K562 (cell line): Measurements from ENCODE around the gene EIPR1. TPM values are rescaled to one million over a fixed set of nuclear protein-coding genes. Genes with fewer than 3 reads are reported as not detected.

Experiments
- ATAC-seq: fragments of 200-7000 bp; cut with Tn5 transposase; 3 replicates; pipeline ENCODE4 v1.9.1; 2020; ENCODE audit warnings: moderate library complexity
- BruUV-seq: library from RNA; stranded (reverse); fragments of 400-500 nt; replicated peaks from 2 replicates; lab custom pipeline; 2021; lab: Mats Ljungman, UMichigan
- CTCF ChIA-PET: fragments of 300-600 bp; formaldehyde crosslinking; extraction: SDS; loops from one replicate; lab custom pipeline; 2021; ENCODE audit warnings: low intra/inter-chr PET ratio; lab: Yijun Ruan, JAX
- POLR2A ChIA-PET: fragments of 300-600, 350-650 bp; sonication (Branson Sonifier 250); formaldehyde crosslinking; extraction: SDS; loops from one replicate; lab custom pipeline; 2021; ENCODE audit warnings: antibody characterized with exemption, inconsistent platforms; lab: Yijun Ruan, JAX
- DNase-seq, 4 experiments: peaks; one replicate each; pipeline versions ENCODE4 v3.0.0 to v3.0.0-alpha.2; 2011 to 2018; ENCODE audit warnings: low spot score in 3 of 4, mixed read lengths in 3 of 4; ENCODE audit errors: extremely low read depth in 1 of 4
- FAIRE-seq: peaks from 2 replicates; lab custom pipeline; 2011; peaks lifted over from hg19 to GRCh38; lab: Jason Lieb, UNC
- H2AFZ ChIP-seq: 2 replicates; pipeline ENCODE4 v1.6.0; 2011; ENCODE audit warnings: low read depth, low read length, control low read depth, inconsistent platforms
- H3K27ac ChIP-seq: fragments of 200-600 bp; 3 replicates; pipeline ENCODE4 v1.8.0; 2011; ENCODE audit warnings: low read depth, mild to moderate bottlenecking, control low read depth, inconsistent platforms, low read length, moderate library complexity, mixed read lengths; ENCODE audit errors: extremely low read depth
- H3K27me3 ChIP-seq, 2 experiments: fragments of 300-600 bp in 1 of 2; 2 replicates in 1 of 2; 3 replicates in 1 of 2; pipeline versions ENCODE4 v1.6.0 to v1.8.0; 2011; ENCODE audit warnings: inconsistent platforms in 2 of 2, low read length in 2 of 2, mild to moderate bottlenecking in 1 of 2, mixed read lengths in 1 of 2, moderate library complexity in 1 of 2; ENCODE audit not compliant: control insufficient read depth in 2 of 2, insufficient read depth in 2 of 2
- H3K36me3 ChIP-seq: fragments of 300-600 bp; 3 replicates; pipeline ENCODE4 v1.8.0; 2011; ENCODE audit warnings: mild to moderate bottlenecking, low read length, inconsistent platforms; ENCODE audit not compliant: control insufficient read depth, insufficient read depth
- H3K4me1 ChIP-seq, 2 experiments: fragments of 200-600 bp in 1 of 2; replicated peaks in 1 of 2; 2 replicates in 1 of 2; 3 replicates in 1 of 2; pipeline versions ENCODE4 v1.5.1 to v1.8.0; 2011; ENCODE audit warnings: inconsistent platforms in 2 of 2, low read length in 2 of 2, mild to moderate bottlenecking in 1 of 2, mixed read lengths in 1 of 2, moderate library complexity in 1 of 2; ENCODE audit not compliant: control insufficient read depth in 2 of 2, insufficient read depth in 2 of 2
- H3K4me2 ChIP-seq: 2 replicates; pipeline ENCODE4 v1.6.1; 2011; ENCODE audit warnings: low read length, control low read depth, inconsistent platforms, mixed read lengths; ENCODE audit not compliant: insufficient read depth
- H3K4me3 ChIP-seq: fragments of 200-600 bp; sonication (generic), shearing (Covaris generic); 2 replicates; pipeline ENCODE4 v1.5.1; 2016; ENCODE audit warnings: control low read depth, inconsistent platforms
- H3K79me2 ChIP-seq: fragments of 200-600 bp; 3 replicates; pipeline ENCODE4 v1.8.0; 2011; ENCODE audit warnings: low read length, inconsistent platforms; ENCODE audit not compliant: control insufficient read depth, insufficient read depth
- H3K9ac ChIP-seq, 2 experiments: 2 replicates each; pipeline versions ENCODE4 v1.6.0 to v1.6.1; 2011; ENCODE audit warnings: low read depth in 2 of 2, low read length in 2 of 2, control low read depth in 1 of 2, inconsistent platforms in 1 of 2, mild to moderate bottlenecking in 1 of 2, mixed read lengths in 1 of 2; ENCODE audit not compliant: insufficient read depth in 1 of 2
- H3K9me1 ChIP-seq: one replicate; pipeline ENCODE4 v1.6.0; 2011; ENCODE audit warnings: inconsistent platforms, mild to moderate bottlenecking, low read length, moderate library complexity; ENCODE audit not compliant: control insufficient read depth, insufficient read depth
- H3K9me3 ChIP-seq: replicated peaks from 2 replicates; pipeline ENCODE4 v1.5.1; 2011; ENCODE audit warnings: low read depth, low read length, inconsistent platforms; ENCODE audit not compliant: control insufficient read depth, insufficient read depth
- H4K20me1 ChIP-seq: replicated peaks from 2 replicates; pipeline ENCODE4 v1.6.1; 2011; ENCODE audit warnings: low read length, inconsistent platforms, mixed read lengths; ENCODE audit not compliant: control insufficient read depth, insufficient read depth
- ARID3A ChIP-seq: IDR thresholded peaks from 2 replicates; pipeline ENCODE4 v1.6.1; 2012; ENCODE audit warnings: low read depth, low read length, improper control_type of control experiment, borderline replicate concordance
- ATF4 ChIP-seq: fragments of 450-650 bp; formaldehyde crosslinking; IDR thresholded peaks from 2 replicates; pipeline ENCODE4 v1.4.0; 2022; ENCODE audit warnings: mild to moderate bottlenecking, moderate library complexity
- ELF1 ChIP-seq: fragments of 200-800 bp; sonication (Bioruptor generic); IDR thresholded peaks from 2 replicates; pipeline ENCODE4 v1.6.1; 2016; ENCODE audit warnings: missing genetic modification characterization, missing compliant biosample characterization
- MEF2A ChIP-seq: IDR thresholded peaks from 2 replicates; pipeline ENCODE4 v1.6.1; 2011; ENCODE audit warnings: low read depth, mild to moderate bottlenecking, low read length, moderate library complexity; ENCODE audit not compliant: control insufficient read depth
- MTA1 ChIP-seq: fragments of 450-650 bp; IDR thresholded peaks from 2 replicates; pipeline ENCODE4 v1.6.1; 2017; ENCODE audit warnings: borderline replicate concordance
- SIX5 ChIP-seq, 2 experiments: IDR thresholded peaks; 2 replicates each; pipeline ENCODE4 v1.6.1; 2011; ENCODE audit warnings: low read length in 2 of 2, borderline replicate concordance in 1 of 2, low read depth in 1 of 2, mild to moderate bottlenecking in 1 of 2, moderate library complexity in 1 of 2; ENCODE audit not compliant: insufficient read depth in 1 of 2
- TEAD2 ChIP-seq: fragments of 450-650 bp; IDR thresholded peaks from 2 replicates; pipeline ENCODE4 v1.6.1; 2016; ENCODE audit warnings: missing genetic modification characterization, control low read depth, missing compliant biosample characterization
- ZBTB49 ChIP-seq: sonication (generic); formaldehyde crosslinking; IDR thresholded peaks from 2 replicates; pipeline ENCODE4 v1.8.0; 2022; ENCODE audit warnings: missing genetic modification reagents, mild to moderate bottlenecking, borderline replicate concordance
- ZNF76 ChIP-seq: fragments of 250-450 bp; sonication (Bioruptor Pico); IDR thresholded peaks from 2 replicates; pipeline ENCODE4 v1.4.0; 2020; ENCODE audit warnings: mild to moderate bottlenecking, moderate library complexity, borderline replicate concordance
- ZNF764 ChIP-seq: fragments of 250-450 bp; sonication (Bioruptor Pico); IDR thresholded peaks from 2 replicates; pipeline ENCODE4 v1.4.0; 2020; ENCODE audit warnings: low read depth, mild to moderate bottlenecking, moderate library complexity
- WGBS: fragments of 100-300 bp; shearing (Covaris generic); methylation state at CpG from one replicate; pipeline ENCODE4 v1.1.6; 2016; ENCODE audit warnings: low coverage, mixed read lengths; ENCODE audit not compliant: insufficient coverage; ENCODE audit errors: missing lambda C conversion rate; 5-methylcytosine and 5-hydroxymethylcytosine counted together
- in situ Hi-C: fragments of 300-500 bp; cut with MboI; formaldehyde crosslinking; loops from 4 replicates; pipeline ENCODE4 v1.15.0; 2018; ENCODE audit warnings: inconsistent platforms, mixed read lengths
- intact Hi-C: fragments of 100-400 bp; cut with micrococcal nuclease; formaldehyde crosslinking; loops from 2 replicates; pipeline ENCODE4 v1.14.2; 2022
- polyA plus RNA-seq, 8 experiments: library from polyadenylated mRNA; depleted of rRNA in 4 of 8; stranded (reverse) in 5 of 8; unstranded in 3 of 8; fragments of >200 nt; fragmentation: Nextera tagmentation in 2 of 8; fragmentation: Illumina TruSeq in 1 of 8; extraction: Ambion mirVana in 2 of 8; extraction: Trizol in 1 of 8; gene quantifications; 2 replicates each; pipeline versions ENCODE4 v1.2.1 to v1.2.3, GENCODE V29; 2011 to 2014; ENCODE audit warnings: inconsistent platforms in 1 of 8, missing spikeins in 1 of 8
- total RNA-seq, 7 experiments: library from RNA; depleted of rRNA in 6 of 7; stranded (reverse); fragments of >200 nt in 6 of 7; fragmentation: Illumina TruSeq in 2 of 7; extraction: Trizol in 2 of 7; gene quantifications; 2 replicates each; pipeline versions ENCODE4 v1.2.1 to v1.2.3, GENCODE V29; 2011 to 2021; ENCODE audit warnings: low replicate concordance in 1 of 7

The EIPR1 gene
- total and polyA plus RNA-seq, 9 of the 15 experiments (the other 6 are each of a cell fraction or from before 2014, with no cell fraction given): 19.9 to 54.4 (median 35.9) TPM

GRCh38 chr2:3348767-3349166 is 28.9 kb downstream of the EIPR1 start:
- no peak overlapping the region for H2AFZ ChIP-seq
- 91% methylated on average over 12 of the region's 12 CpGs for WGBS
- H3K4me3 ChIP-seq: no peak overlapping the region
- ATAC-seq: no peak
- no peak for DNase-seq
- H3K9ac ChIP-seq: no peak overlapping the region
- H4K20me1 ChIP-seq: no peaks in the 10 kb centered on the region
- H3K27me3 ChIP-seq: no peaks in the 10 kb centered on the region
- peaks cover 33% of the 10 kb centered on the region for H3K36me3 ChIP-seq
- POLR2A ChIA-PET: no interaction called here
- no peak for FAIRE-seq
- intact Hi-C loops: no loop called here
- no peak overlapping the region for H3K4me2 ChIP-seq
- H3K27ac ChIP-seq: no peak overlapping the region
- H3K9me1 ChIP-seq: no peaks in the 10 kb centered on the region
- no TSS peak for BruUV-seq
- TF ChIP-seq ZNF76: no peak
- peaks cover 4% of the 10 kb centered on the region; the same call in 1 of the 2 replicates for H3K9me3 ChIP-seq
- CTCF ChIA-PET: no interaction called here
- peaks cover 0 to 4% of the 10 kb centered on the region in 2 experiments; a peak in 1 of 5 replicates for H3K4me1 ChIP-seq
- H3K79me2 ChIP-seq: no peaks in the 10 kb centered on the region
- in situ Hi-C loops: no loop called here

- no TSS peak for BruUV-seq
- 95% methylated on average over 7 of the region's 7 CpGs for WGBS
- TF ChIP-seq MTA1 (no peak), ATF4 (no peak), TEAD2 (tag) (no peak), ELF1 (tag) (no peak), SIX5 (IDR thresholded peaks at IDR 0.05; ENCODE audit: borderline replicate concordance in 1 of 2, insufficient read depth in 1 of 2, low read depth in 1 of 2, low read length in 2 of 2) (no peak), ZBTB49 (no peak), ARID3A (no peak), ZNF764 (CRISPR knock-in tag) (no peak), MEF2A (no peak)
Observed at GRCh38 chr2:3345621-3346020, 32.0 kb downstream of the EIPR1 start.

More at GRCh38 chr2:3345621-3346020, 32.0 kb downstream of the EIPR1 start:
- Histone ChIP-seq H3K9ac (no peak overlapping the region), H3K79me2 (no peaks in the 10 kb centered on the region), H2AFZ (no peak overlapping the region), H3K9me3 (0 out of 2 replicates have a peak, but pooled peaks cover 2% of the 10 kb centered on the region), H3K4me2 (no peak overlapping the region), H3K4me3 (no peak overlapping the region), H4K20me1 (no peaks in the 10 kb centered on the region), H3K36me3 (peaks cover 20% of the 10 kb centered on the region; the same call in 2 of the 3 replicates), H3K4me1 (peaks cover 0 to 4% of the 10 kb centered on the region in 2 experiments; a peak in 1 of 5 replicates), H3K27me3 (no peaks in the 10 kb centered on the region), H3K27ac (no peak overlapping the region), H3K9me1 (no peaks in the 10 kb centered on the region)
- ChIA-PET CTCF (no interaction called here), POLR2A (no interaction called here)
- ATAC-seq (no peak), DNase-seq (no peak), FAIRE-seq (no peak)
- intact Hi-C loops (no loop called here), in situ Hi-C loops (no loop called here)
